HCT116 (cell line): Measurements from ENCODE around the gene LRBA.

Experiments
- CTCF ChIP-seq, 3 experiments: fragments of 200-600 bp in 1 of 3; sonication (generic) in 1 of 3; IDR thresholded peaks in 2 of 3; conservative IDR thresholded peaks in 1 of 3; 2 replicates each; pipeline ENCODE4 v1.5.1; 2012 to 2017; ENCODE audit warnings: low read depth in 2 of 3, low read length in 2 of 3, antibody characterized with exemption in 1 of 3, borderline replicate concordance in 1 of 3, control low read depth in 1 of 3, mild to moderate bottlenecking in 1 of 3, mixed read lengths in 1 of 3, mixed run types in 1 of 3, moderate library complexity in 1 of 3; ENCODE audit not compliant: insufficient read depth in 1 of 3
- EGR1 ChIP-seq: IDR thresholded peaks from 2 replicates; pipeline ENCODE4 v1.6.1; 2012; ENCODE audit warnings: low read depth
- POLR2AphosphoS5 ChIP-seq: IDR thresholded peaks from 2 replicates; pipeline ENCODE4 v1.6.1; 2011; ENCODE audit warnings: mild to moderate bottlenecking, low read depth, low read length, moderate library complexity
- RAD21 ChIP-seq: IDR thresholded peaks from 2 replicates; pipeline ENCODE4 v1.6.1; 2012; ENCODE audit warnings: low read depth, mild to moderate bottlenecking

GRCh38 chr4:150322646-150323045, 692.4 kb downstream of the LRBA start:
- TF ChIP-seq RAD21 (no peak), POLR2AphosphoS5 (no peak), CTCF (IDR thresholded peaks at IDR 0.05 in 2 of 3, conservative IDR thresholded peaks at IDR 0.05 in 1 of 3; ENCODE audit: borderline replicate concordance in 1 of 3, insufficient read depth in 1 of 3, low read depth in 2 of 3, low read length in 2 of 3) (no peak), EGR1 (no peak)
